ENCODE measurements around the gene DPM3. TPM values are rescaled to one million over a fixed set of nuclear protein-coding genes. Genes with fewer than 3 reads are reported as not detected.

Gene DPM3
- total and polyA plus RNA-seq, 2 of the 13 experiments (the other 11 are each of a cell fraction or from before 2014, with no cell fraction given) = 23.2 to 53.4 TPM

GRCh38 chr1:155126556-155127104 lies 13.7 kb downstream of the DPM3 start (continued):
- no peak for TF ChIP-seq E2F1 (CRISPR knock-in tag; IDR thresholded peaks at IDR 0.05)
- TF ChIP-seq ZNF605 (CRISPR knock-in tag; IDR thresholded peaks at IDR 0.05) = no peak
- TF ChIP-seq ARID3A (IDR thresholded peaks at IDR 0.05; ENCODE audit: low read depth, low read length) = no peak
- no peak for TF ChIP-seq SSRP1 (CRISPR knock-in tag; IDR thresholded peaks at IDR 0.05)
- no peak for TF ChIP-seq ZNF263 (CRISPR knock-in tag; IDR thresholded peaks at IDR 0.05)
- no peak for TF ChIP-seq ZMYM3 (CRISPR knock-in tag; IDR thresholded peaks at IDR 0.05)
- TF ChIP-seq ZBTB33 (CRISPR knock-in tag; IDR thresholded peaks at IDR 0.05) = no peak
- TF ChIP-seq ZNF224 (CRISPR knock-in tag; IDR thresholded peaks at IDR 0.05) = no peak
- TF ChIP-seq CBX2 (IDR thresholded peaks at IDR 0.05; ENCODE audit: low read depth, low read length) = no peak
- TF ChIP-seq CBX2 (CRISPR knock-in tag; IDR thresholded peaks at IDR 0.05; ENCODE audit: low read depth) = no peak
- TF ChIP-seq ISL2 (CRISPR knock-in tag; IDR thresholded peaks at IDR 0.05) = no peak
- no peak for TF ChIP-seq KMT2B (CRISPR knock-in tag; IDR thresholded peaks at IDR 0.05)
- no peak for TF ChIP-seq ZNF891 (CRISPR knock-in tag; IDR thresholded peaks at IDR 0.05)
- TF ChIP-seq ATAD3A (CRISPR knock-in tag; IDR thresholded peaks at IDR 0.05) = no peak
- TF ChIP-seq ZNF530 (CRISPR knock-in tag; IDR thresholded peaks at IDR 0.05; ENCODE audit: low read depth) = no peak
- no peak for TF ChIP-seq PCBP2 (optimal IDR thresholded peaks at IDR 0.05; ENCODE audit: low read depth, low read length, poor library complexity, severe bottlenecking)
- no peak for TF ChIP-seq MXD1 (CRISPR knock-in tag; IDR thresholded peaks at IDR 0.05)
- TF ChIP-seq ZNF17 (CRISPR knock-in tag; IDR thresholded peaks at IDR 0.05) = no peak
- TF ChIP-seq POLR2G (IDR thresholded peaks at IDR 0.05; ENCODE audit: low read depth, low read length) = peak; percentile 71
- no peak; the same call in 1 of the 2 replicates for TF ChIP-seq ZNF235 (CRISPR knock-in tag; IDR thresholded peaks at IDR 0.05; ENCODE audit: borderline replicate concordance)
- no peak for TF ChIP-seq HOXA9 (CRISPR knock-in tag; IDR thresholded peaks at IDR 0.05; ENCODE audit: borderline replicate concordance)
- TF ChIP-seq ZSCAN22 (CRISPR knock-in tag; IDR thresholded peaks at IDR 0.05) = 0 out of 2 replicates have a peak, but pooled peaks have one; percentile 64
- TF ChIP-seq KDM2A (CRISPR knock-in tag; IDR thresholded peaks at IDR 0.05; ENCODE audit: borderline replicate concordance, low read depth) = no peak
- no peak for TF ChIP-seq CCDC6 (CRISPR knock-in tag; IDR thresholded peaks at IDR 0.05)
